ENCODE measurements around the gene TTC28.

GRCh38 chr22:28118957-28119631 is 560.5 kb downstream of the TTC28 start:
- TF ChIP-seq, protein P1, sequence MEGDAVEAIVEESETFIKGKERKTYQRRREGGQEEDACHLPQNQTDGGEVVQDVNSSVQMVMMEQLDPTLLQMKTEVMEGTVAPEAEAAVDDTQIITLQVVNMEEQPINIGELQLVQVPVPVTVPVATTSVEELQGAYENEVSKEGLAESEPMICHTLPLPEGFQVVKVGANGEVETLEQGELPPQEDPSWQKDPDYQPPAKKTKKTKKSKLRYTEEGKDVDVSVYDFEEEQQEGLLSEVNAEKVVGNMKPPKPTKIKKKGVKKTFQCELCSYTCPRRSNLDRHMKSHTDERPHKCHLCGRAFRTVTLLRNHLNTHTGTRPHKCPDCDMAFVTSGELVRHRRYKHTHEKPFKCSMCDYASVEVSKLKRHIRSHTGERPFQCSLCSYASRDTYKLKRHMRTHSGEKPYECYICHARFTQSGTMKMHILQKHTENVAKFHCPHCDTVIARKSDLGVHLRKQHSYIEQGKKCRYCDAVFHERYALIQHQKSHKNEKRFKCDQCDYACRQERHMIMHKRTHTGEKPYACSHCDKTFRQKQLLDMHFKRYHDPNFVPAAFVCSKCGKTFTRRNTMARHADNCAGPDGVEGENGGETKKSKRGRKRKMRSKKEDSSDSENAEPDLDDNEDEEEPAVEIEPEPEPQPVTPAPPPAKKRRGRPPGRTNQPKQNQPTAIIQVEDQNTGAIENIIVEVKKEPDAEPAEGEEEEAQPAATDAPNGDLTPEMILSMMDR (IDR thresholded peaks at IDR 0.05) = no peak
- no peak for TF ChIP-seq POLR2A (IDR thresholded peaks at IDR 0.05)
- no peak for TF ChIP-seq EP300 (IDR thresholded peaks at IDR 0.05)

All from sigmoid colon (tissue), 4 donors.